Loucy (cell line): ENCODE data around the gene TLCD5.

Source experiments
- EZH2phosphoT487 ChIP-seq: fragments of 200-600 bp; IDR thresholded peaks from 2 replicates; pipeline ENCODE4 v1.6.1; 2018; ENCODE audit warnings: antibody characterized with exemption, mild to moderate bottlenecking, moderate library complexity, borderline replicate concordance
- TF ChIP-seq, protein P1 (sequence below): fragments of 200-600 bp; sonication (generic); conservative IDR thresholded peaks from 2 replicates; pipeline ENCODE4 v1.5.1; 2014; ENCODE audit warnings: mild to moderate bottlenecking, antibody characterized with exemption, low read length

DNA sequence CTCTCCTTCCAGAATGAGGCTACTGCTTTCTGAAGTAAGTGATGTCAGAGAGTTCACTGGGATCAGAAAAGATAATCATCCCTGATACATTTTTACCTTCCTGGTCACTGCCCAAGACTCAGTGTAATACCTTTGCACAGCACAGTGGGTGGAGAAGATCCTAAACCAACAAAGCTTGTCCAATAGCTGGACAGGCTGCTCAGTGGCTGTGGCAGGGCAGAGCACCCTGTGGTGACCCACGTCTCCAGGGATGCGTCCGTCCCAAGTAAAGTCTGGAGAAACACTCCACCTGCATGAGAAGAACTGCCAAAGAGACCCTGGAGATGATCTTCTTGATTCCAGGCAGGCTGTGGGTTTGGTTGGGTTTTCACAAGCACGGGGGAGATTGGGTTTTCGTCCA is 31.0 kb upstream of the TLCD5 start:
- TF ChIP-seq, protein P1, sequence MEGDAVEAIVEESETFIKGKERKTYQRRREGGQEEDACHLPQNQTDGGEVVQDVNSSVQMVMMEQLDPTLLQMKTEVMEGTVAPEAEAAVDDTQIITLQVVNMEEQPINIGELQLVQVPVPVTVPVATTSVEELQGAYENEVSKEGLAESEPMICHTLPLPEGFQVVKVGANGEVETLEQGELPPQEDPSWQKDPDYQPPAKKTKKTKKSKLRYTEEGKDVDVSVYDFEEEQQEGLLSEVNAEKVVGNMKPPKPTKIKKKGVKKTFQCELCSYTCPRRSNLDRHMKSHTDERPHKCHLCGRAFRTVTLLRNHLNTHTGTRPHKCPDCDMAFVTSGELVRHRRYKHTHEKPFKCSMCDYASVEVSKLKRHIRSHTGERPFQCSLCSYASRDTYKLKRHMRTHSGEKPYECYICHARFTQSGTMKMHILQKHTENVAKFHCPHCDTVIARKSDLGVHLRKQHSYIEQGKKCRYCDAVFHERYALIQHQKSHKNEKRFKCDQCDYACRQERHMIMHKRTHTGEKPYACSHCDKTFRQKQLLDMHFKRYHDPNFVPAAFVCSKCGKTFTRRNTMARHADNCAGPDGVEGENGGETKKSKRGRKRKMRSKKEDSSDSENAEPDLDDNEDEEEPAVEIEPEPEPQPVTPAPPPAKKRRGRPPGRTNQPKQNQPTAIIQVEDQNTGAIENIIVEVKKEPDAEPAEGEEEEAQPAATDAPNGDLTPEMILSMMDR, result no peak
- no peak for TF ChIP-seq EZH2phosphoT487
